NB4 (cell line): ENCODE results near the gene BICD1.

Source experiments
- DNase-seq: peaks from one replicate; pipeline ENCODE4 v3.0.0; 2010; ENCODE audit warnings: low read depth
- H3K4me3 ChIP-seq: one replicate; pipeline ENCODE4 v1.5.1; 2011; ENCODE audit warnings: mild to moderate bottlenecking, low read depth, low read length, moderate library complexity
- CTCF ChIP-seq: IDR thresholded peaks from one replicate; pipeline ENCODE4 v1.5.1; 2012; ENCODE audit warnings: low read depth, low read length
- MAX ChIP-seq: IDR thresholded peaks from 2 replicates; pipeline ENCODE4 v1.6.1; 2011; ENCODE audit warnings: low read depth, low read length
- MYC ChIP-seq: IDR thresholded peaks from 2 replicates; pipeline ENCODE4 v1.6.1; 2011; ENCODE audit warnings: low read depth, low read length
- POLR2A ChIP-seq: IDR thresholded peaks from 2 replicates; pipeline ENCODE4 v1.6.1; 2011; ENCODE audit warnings: mild to moderate bottlenecking; ENCODE audit not compliant: insufficient read length; ENCODE audit errors: extremely low read depth

BICD1 gene

GRCh38 chr12:32233568-32233967 lies 126.9 kb downstream of the BICD1 start:
- H3K4me3 ChIP-seq, result no peak overlapping the region
- no peak for TF ChIP-seq MYC
- TF ChIP-seq CTCF, result no peak
- no peak for TF ChIP-seq MAX
- no peak for TF ChIP-seq POLR2A
- no peak for DNase-seq

- DNase-seq, result no peak
- no peak overlapping the region for H3K4me3 ChIP-seq
- TF ChIP-seq MAX (no peak), POLR2A (no peak), CTCF (no peak), MYC (no peak)
These were observed 128.6 kb downstream of the BICD1 start for GRCh38 chr12:32235251-32235650.

GRCh38 chr12:32240162-32240561 lies 133.5 kb downstream of the BICD1 start:
- no peak for DNase-seq
- no peak for TF ChIP-seq POLR2A
- no peak for TF ChIP-seq MAX
- TF ChIP-seq CTCF, result no peak
- TF ChIP-seq MYC, result no peak
- H3K4me3 ChIP-seq, result no peak overlapping the region

- DNase-seq, result no peak
- TF ChIP-seq MAX (no peak), MYC (no peak), CTCF (no peak), POLR2A (no peak)
- H3K4me3 ChIP-seq, result no peak overlapping the region
These were observed 134.2 kb downstream of the BICD1 start for GRCh38 chr12:32240831-32241230.

- no peak overlapping the region for H3K4me3 ChIP-seq
- DNase-seq, result no peak
- TF ChIP-seq CTCF (no peak), MYC (no peak), POLR2A (no peak), MAX (no peak)
These were observed 136.0 kb downstream of the BICD1 start for GRCh38 chr12:32242641-32243040.

- no peak overlapping the region for H3K4me3 ChIP-seq
- no peak for DNase-seq
- no peak for TF ChIP-seq MYC
- no peak for TF ChIP-seq CTCF
- no peak for TF ChIP-seq MAX
- no peak for TF ChIP-seq POLR2A
These were observed 141.9 kb downstream of the BICD1 start for GRCh38 chr12:32248441-32249140.
